ENCODE results near the gene CELSR1. TPM values are rescaled to one million over a fixed set of nuclear protein-coding genes. Genes with fewer than 3 reads are reported as not detected.

Gene CELSR1
- total and polyA plus RNA-seq, 9 donors, result 0.63 to 25.2 (median 2.9) TPM

DNA sequence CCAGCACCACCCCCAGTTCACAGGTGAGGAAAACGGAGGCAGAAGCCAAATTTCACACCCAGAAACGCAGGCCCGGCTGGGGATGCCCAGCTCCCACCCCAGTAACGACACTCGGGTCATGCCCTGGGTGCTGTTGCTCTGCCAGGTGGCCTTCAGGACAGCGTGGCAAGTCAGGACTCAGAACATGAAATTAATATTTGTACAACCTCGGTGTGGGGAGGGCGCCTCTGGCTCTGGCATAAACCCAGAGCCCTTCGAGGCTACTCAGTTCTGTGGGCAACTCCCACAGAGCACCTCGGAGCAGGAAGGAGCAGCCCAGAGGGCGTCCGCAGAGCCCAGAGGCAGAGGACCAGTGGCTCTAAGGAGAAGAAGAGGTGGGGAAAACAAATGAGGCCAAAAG is 71.6 kb downstream of the CELSR1 start:
- WGBS, 3 donors, result 55 to 61% (median 60%) methylated on average over 12 of the region's 12 CpGs
- TF ChIP-seq EP300 (IDR thresholded peaks at IDR 0.05) (no peak), POLR2A (IDR thresholded peaks at IDR 0.05) (no peak)
- TF ChIP-seq, protein P1, sequence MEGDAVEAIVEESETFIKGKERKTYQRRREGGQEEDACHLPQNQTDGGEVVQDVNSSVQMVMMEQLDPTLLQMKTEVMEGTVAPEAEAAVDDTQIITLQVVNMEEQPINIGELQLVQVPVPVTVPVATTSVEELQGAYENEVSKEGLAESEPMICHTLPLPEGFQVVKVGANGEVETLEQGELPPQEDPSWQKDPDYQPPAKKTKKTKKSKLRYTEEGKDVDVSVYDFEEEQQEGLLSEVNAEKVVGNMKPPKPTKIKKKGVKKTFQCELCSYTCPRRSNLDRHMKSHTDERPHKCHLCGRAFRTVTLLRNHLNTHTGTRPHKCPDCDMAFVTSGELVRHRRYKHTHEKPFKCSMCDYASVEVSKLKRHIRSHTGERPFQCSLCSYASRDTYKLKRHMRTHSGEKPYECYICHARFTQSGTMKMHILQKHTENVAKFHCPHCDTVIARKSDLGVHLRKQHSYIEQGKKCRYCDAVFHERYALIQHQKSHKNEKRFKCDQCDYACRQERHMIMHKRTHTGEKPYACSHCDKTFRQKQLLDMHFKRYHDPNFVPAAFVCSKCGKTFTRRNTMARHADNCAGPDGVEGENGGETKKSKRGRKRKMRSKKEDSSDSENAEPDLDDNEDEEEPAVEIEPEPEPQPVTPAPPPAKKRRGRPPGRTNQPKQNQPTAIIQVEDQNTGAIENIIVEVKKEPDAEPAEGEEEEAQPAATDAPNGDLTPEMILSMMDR (IDR thresholded peaks at IDR 0.05), result no peak
- Histone ChIP-seq H3K27ac (no peak overlapping the region), H3K4me1 (ENCODE audit: insufficient read depth) (no peaks in the 10 kb centered on the region), H3K27me3 (no peaks in the 10 kb centered on the region), H3K36me3 (no peaks in the 10 kb centered on the region), H3K9me3 (no peaks in the 10 kb centered on the region), H3K4me3 (no peak overlapping the region)
- intact Hi-C loops (cut with DNase I), result no loop called here
- no peak for DNase-seq

DNA sequence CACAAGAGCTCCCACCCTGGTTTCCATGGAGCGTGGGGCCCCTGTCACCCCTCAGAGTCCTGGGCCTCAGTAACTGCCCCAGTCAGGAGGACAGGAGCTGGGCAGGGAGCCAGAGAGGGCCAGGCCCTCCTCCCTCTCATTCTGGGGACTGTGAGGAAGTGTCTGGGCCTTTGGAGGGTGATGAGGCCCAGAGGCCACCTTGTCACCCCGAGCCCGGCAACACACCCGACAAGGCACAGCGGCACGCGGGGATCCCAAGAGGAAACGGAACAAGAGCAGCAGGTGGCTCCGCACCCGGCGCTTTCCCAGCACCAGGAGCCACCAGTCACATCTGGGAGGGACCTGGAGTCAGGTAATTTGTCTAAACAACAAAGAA is 72.1 kb downstream of the CELSR1 start:
- TF ChIP-seq POLR2A (IDR thresholded peaks at IDR 0.05) (no peak), EP300 (IDR thresholded peaks at IDR 0.05) (no peak)
- TF ChIP-seq, protein P1 (IDR thresholded peaks at IDR 0.05), result no peak
- no peak overlapping the region for H3K27ac ChIP-seq
- 78 to 85% (median 78%) methylated on average over 11 of the region's 11 CpGs for WGBS, 3 donors
- H3K4me3 ChIP-seq, result no peak overlapping the region
- H3K9me3 ChIP-seq, result no peaks in the 10 kb centered on the region
- intact Hi-C loops (cut with DNase I), result no loop called here
- H3K36me3 ChIP-seq, result no peaks in the 10 kb centered on the region
- H3K4me1 ChIP-seq (ENCODE audit: insufficient read depth), result no peaks in the 10 kb centered on the region
- no peak for DNase-seq
- no peaks in the 10 kb centered on the region for H3K27me3 ChIP-seq

DNA sequence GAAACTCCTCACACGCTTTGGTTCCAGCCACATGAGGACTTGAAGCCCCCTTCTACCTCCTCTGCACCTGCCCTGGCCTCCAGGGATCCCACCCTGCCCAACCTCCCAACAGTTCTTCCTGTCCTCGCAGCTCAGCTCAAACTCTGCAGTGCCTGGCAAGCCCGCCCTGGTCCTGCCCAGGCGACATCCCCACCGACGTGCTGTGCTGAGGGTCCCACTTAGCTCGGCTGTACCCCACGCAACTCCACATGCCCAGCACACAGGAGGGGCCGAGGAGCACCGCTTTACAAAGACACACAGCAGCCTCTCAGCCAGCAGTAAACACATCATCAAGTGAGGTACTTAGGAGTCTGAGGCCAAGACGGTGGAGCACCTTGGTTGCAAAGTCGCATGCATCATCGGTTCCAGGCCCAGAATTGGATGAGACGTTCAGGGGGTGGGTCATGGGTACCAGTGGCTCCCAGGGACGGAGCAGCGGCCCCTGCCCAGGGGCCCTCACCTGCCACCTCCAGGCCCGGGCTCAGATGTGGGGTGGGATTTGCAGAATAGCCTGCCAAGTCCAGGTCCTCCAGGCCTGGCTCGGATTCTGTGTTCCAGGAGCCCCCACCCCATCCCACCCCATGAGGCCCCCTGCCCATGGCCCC is 72.6 kb downstream of the CELSR1 start:
- WGBS, 3 donors, result 86 to 91% (median 89%) methylated on average over 18 of the region's 18 CpGs
- Histone ChIP-seq H3K27me3 (no peaks in the 10 kb centered on the region), H3K4me1 (ENCODE audit: insufficient read depth) (no peaks in the 10 kb centered on the region), H3K4me3 (no peak overlapping the region), H3K9me3 (no peaks in the 10 kb centered on the region), H3K27ac (no peak overlapping the region), H3K36me3 (no peaks in the 10 kb centered on the region)
- intact Hi-C loops (cut with DNase I), result no loop called here
- DNase-seq, result no peak
- no peak for TF ChIP-seq EP300 (IDR thresholded peaks at IDR 0.05)
- TF ChIP-seq, protein P1 (IDR thresholded peaks at IDR 0.05), result no peak
- TF ChIP-seq POLR2A (IDR thresholded peaks at IDR 0.05), result no peak

DNA sequence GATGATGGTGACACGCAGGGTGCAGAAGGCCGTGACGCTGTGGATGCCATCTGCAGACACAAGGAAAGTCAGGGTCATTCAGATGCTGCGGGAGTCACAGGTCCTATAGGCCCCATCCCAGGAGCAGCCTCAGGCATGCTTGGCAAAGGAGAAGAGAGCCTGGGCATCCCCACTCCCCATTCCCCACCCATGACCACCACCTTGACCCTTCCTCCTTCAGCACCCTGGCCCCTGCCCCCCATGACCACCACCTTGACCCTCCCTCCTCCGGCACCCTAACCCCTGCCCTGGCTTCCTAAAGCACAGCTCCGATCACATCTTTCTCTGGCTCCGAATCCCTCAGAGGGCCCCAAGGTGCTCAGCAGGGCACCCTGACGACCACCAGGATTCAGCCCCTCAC is 73.1 kb downstream of the CELSR1 start:
- Histone ChIP-seq H3K27ac (no peak overlapping the region), H3K4me3 (no peak overlapping the region), H3K36me3 (no peaks in the 10 kb centered on the region), H3K4me1 (ENCODE audit: insufficient read depth) (no peaks in the 10 kb centered on the region), H3K27me3 (no peaks in the 10 kb centered on the region), H3K9me3 (no peaks in the 10 kb centered on the region)
- no peak for TF ChIP-seq POLR2A (IDR thresholded peaks at IDR 0.05)
- TF ChIP-seq, protein P1 (IDR thresholded peaks at IDR 0.05), result no peak
- no peak for TF ChIP-seq EP300 (IDR thresholded peaks at IDR 0.05)
- intact Hi-C loops (cut with DNase I), result no loop called here
- DNase-seq, result no peak
- 89 to 96% (median 94%) methylated on average over 8 of the region's 8 CpGs for WGBS, 3 donors

Data from ovary (tissue), 9 donors.